ENCODE data around the gene KBTBD12. TPM values are rescaled to one million over a fixed set of nuclear protein-coding genes. Genes with fewer than 3 reads are reported as not detected.

Gene KBTBD12
- total RNA-seq, 1 experiment from 2014 or later, result not detected

GRCh38 chr3:127938800-127939199 is 23.8 kb downstream of the KBTBD12 start:
- intact Hi-C loops (cut with micrococcal nuclease), result no loop called here
- BruUV-seq (replicated peaks), result no TSS peak
- Histone ChIP-seq H3K9me3 (ENCODE audit: control insufficient read depth in 1 of 2, insufficient read depth in 1 of 2, low read depth in 1 of 2, low read length in 2 of 2) (no peaks in the 10 kb centered on the region), H3K36me3 (ENCODE audit: control insufficient read depth in 1 of 2, insufficient read depth in 2 of 2, low read length in 2 of 2) (no peaks in the 10 kb centered on the region), H4K20me1 (ENCODE audit: insufficient read depth) (no peaks in the 10 kb centered on the region), H3K4me3 (replicated peaks in 1 of 2; ENCODE audit: low read depth in 1 of 2, low read length in 2 of 2) (no peak overlapping the region), H2AFZ (ENCODE audit: low read depth, low read length, poor library complexity, severe bottlenecking) (no peak overlapping the region), H3K79me2 (ENCODE audit: insufficient read depth, low read length) (no peaks in the 10 kb centered on the region), H3K27me3 (ENCODE audit: insufficient read depth, low read length) (no peaks in the 10 kb centered on the region), H3K9ac (ENCODE audit: low read length) (no peak overlapping the region), H3K9me2 (ENCODE audit: insufficient read depth) (no peaks in the 10 kb centered on the region), H3K27ac (ENCODE audit: low read depth, low read length) (no peak overlapping the region), H3K4me1 (ENCODE audit: control insufficient read depth in 1 of 2, insufficient read depth in 2 of 2, low read length in 2 of 2) (no peaks in the 10 kb centered on the region), H3K4me2 (ENCODE audit: low read length) (no peak overlapping the region)
- no peak for ATAC-seq
- no peak for DNase-seq (ENCODE audit: low read depth, low spot score)
- POLR2A ChIA-PET, result no interaction called here
- CTCF ChIA-PET, result no interaction called here
- RAD21 ChIA-PET (ENCODE audit: low non-redundant PET in 1 of 2, low total read pairs in 2 of 2, uncharacterized antibody in 2 of 2, unreplicated experiment in 2 of 2), result no interaction called here
- TF ChIP-seq CEBPB (IDR thresholded peaks at IDR 0.05; ENCODE audit: low read depth), result no peak

- ChIA-PET POLR2A (no interaction called here), RAD21 (ENCODE audit: low non-redundant PET in 1 of 2, low total read pairs in 2 of 2, uncharacterized antibody in 2 of 2, unreplicated experiment in 2 of 2) (no interaction called here), CTCF (no interaction called here)
- Histone ChIP-seq H3K36me3 (ENCODE audit: control insufficient read depth in 1 of 2, insufficient read depth in 2 of 2, low read length in 2 of 2) (no peaks in the 10 kb centered on the region), H3K4me2 (ENCODE audit: low read length) (no peak overlapping the region), H3K27ac (ENCODE audit: low read depth, low read length) (no peak overlapping the region), H3K9me3 (ENCODE audit: control insufficient read depth in 1 of 2, insufficient read depth in 1 of 2, low read depth in 1 of 2, low read length in 2 of 2) (no peaks in the 10 kb centered on the region), H3K79me2 (ENCODE audit: insufficient read depth, low read length) (no peaks in the 10 kb centered on the region), H3K9me2 (ENCODE audit: insufficient read depth) (no peaks in the 10 kb centered on the region), H3K9ac (ENCODE audit: low read length) (no peak overlapping the region), H2AFZ (ENCODE audit: low read depth, low read length, poor library complexity, severe bottlenecking) (no peak overlapping the region), H3K4me1 (ENCODE audit: control insufficient read depth in 1 of 2, insufficient read depth in 2 of 2, low read length in 2 of 2) (no peaks in the 10 kb centered on the region), H3K27me3 (ENCODE audit: insufficient read depth, low read length) (no peaks in the 10 kb centered on the region), H3K4me3 (replicated peaks in 1 of 2; ENCODE audit: low read depth in 1 of 2, low read length in 2 of 2) (no peak overlapping the region), H4K20me1 (ENCODE audit: insufficient read depth) (no peaks in the 10 kb centered on the region)
- BruUV-seq (replicated peaks), result no TSS peak
- ATAC-seq, result no peak
- TF ChIP-seq ZFX (IDR thresholded peaks at IDR 0.05), result no peak
- TF ChIP-seq REST (IDR thresholded peaks at IDR 0.05; ENCODE audit: low read depth), result no peak
- TF ChIP-seq EZH2phosphoT487 (IDR thresholded peaks at IDR 0.05; ENCODE audit: borderline replicate concordance), result no peak
- no peak for TF ChIP-seq POLR2AphosphoS5 (IDR thresholded peaks at IDR 0.05; ENCODE audit: low read depth, low read length)
- TF ChIP-seq ATF3 (IDR thresholded peaks at IDR 0.05), result no peak
- TF ChIP-seq MAX (IDR thresholded peaks at IDR 0.05), result no peak
- TF ChIP-seq RAD21 (IDR thresholded peaks at IDR 0.05; ENCODE audit: low read depth), result no peak
- TF ChIP-seq ZBTB33 (IDR thresholded peaks at IDR 0.05; ENCODE audit: extremely low read depth, insufficient replicate concordance, low read length), result no peak
- DNase-seq (ENCODE audit: low read depth, low spot score), result no peak
- intact Hi-C loops (cut with micrococcal nuclease), result no loop called here
These were observed 25.1 kb downstream of the KBTBD12 start for GRCh38 chr3:127940116-127940515.

All from HCT116 (cell line).